ENCODE data around the gene RRP7A.

DNA sequence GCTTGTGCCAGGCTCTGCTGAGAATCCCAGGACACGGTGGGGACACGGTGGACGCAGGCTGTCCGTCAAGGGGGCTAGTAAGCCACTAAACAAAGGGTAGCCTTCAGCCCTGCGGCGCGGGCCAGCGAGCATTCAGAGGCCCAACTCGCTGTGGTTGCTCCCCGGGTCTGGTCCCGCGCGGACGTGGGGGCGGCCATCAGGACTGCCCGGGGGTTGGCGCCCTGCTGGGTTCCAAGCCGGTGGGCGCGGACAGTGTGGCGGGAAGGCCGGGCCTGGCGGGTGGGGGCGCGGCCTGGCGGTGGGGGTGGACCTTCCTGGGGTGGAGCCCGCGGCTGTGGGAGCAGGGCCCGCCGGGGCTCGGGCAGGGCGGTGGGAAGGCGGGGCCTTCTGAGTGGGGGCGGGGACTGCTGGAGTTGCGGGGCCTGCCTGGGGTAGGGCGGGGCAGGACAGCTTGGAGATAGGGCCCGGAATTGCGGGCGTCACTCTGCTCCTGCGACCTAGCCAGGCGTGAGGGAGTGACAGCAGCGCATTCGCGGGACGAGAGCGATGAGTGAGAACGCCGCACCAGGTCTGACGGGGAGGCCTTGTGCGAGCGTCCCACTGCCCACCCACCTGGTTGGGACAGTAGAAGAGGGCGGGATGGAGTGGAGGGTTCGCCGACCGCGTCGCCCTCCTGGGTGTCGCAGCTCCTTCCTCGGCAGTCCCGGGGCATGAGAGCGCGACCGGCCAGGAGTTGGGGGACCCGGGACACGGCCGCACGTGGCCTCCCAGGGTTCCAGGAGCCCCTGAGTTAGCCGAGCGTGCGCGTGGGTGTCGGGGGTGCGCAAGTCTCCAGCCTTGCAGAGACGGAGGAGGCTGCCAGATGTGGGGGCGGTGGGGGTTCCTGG is 34.1 kb upstream of the RRP7A start, which contains the start of gene SERHL2:
- TF ChIP-seq, protein P1, sequence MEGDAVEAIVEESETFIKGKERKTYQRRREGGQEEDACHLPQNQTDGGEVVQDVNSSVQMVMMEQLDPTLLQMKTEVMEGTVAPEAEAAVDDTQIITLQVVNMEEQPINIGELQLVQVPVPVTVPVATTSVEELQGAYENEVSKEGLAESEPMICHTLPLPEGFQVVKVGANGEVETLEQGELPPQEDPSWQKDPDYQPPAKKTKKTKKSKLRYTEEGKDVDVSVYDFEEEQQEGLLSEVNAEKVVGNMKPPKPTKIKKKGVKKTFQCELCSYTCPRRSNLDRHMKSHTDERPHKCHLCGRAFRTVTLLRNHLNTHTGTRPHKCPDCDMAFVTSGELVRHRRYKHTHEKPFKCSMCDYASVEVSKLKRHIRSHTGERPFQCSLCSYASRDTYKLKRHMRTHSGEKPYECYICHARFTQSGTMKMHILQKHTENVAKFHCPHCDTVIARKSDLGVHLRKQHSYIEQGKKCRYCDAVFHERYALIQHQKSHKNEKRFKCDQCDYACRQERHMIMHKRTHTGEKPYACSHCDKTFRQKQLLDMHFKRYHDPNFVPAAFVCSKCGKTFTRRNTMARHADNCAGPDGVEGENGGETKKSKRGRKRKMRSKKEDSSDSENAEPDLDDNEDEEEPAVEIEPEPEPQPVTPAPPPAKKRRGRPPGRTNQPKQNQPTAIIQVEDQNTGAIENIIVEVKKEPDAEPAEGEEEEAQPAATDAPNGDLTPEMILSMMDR (IDR thresholded peaks at IDR 0.05 in 2 of 3, conservative IDR thresholded peaks at IDR 0.05 in 1 of 3; ENCODE audit: borderline replicate concordance in 1 of 3, insufficient read depth in 1 of 3, low read depth in 2 of 3, low read length in 2 of 3) = no peak
- no peak for TF ChIP-seq POLR2AphosphoS5 (IDR thresholded peaks at IDR 0.05; ENCODE audit: low read depth, low read length)
- no peak for TF ChIP-seq SRF (IDR thresholded peaks at IDR 0.05; ENCODE audit: low read depth)
- no peak for TF ChIP-seq YY1 (IDR thresholded peaks at IDR 0.05; ENCODE audit: extremely low read depth, insufficient replicate concordance, low read depth, low read length)
- TF ChIP-seq JUND (IDR thresholded peaks at IDR 0.05) = no peak
- no peak for TF ChIP-seq EZH2phosphoT487 (IDR thresholded peaks at IDR 0.05; ENCODE audit: borderline replicate concordance)
- TF ChIP-seq, protein P2, sequence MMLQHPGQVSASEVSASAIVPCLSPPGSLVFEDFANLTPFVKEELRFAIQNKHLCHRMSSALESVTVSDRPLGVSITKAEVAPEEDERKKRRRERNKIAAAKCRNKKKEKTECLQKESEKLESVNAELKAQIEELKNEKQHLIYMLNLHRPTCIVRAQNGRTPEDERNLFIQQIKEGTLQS (IDR thresholded peaks at IDR 0.05) = no peak
- TF ChIP-seq EZH2 (IDR thresholded peaks at IDR 0.05) = no peak
- TF ChIP-seq POLR2A (IDR thresholded peaks at IDR 0.05; ENCODE audit: borderline replicate concordance, extremely low read depth, insufficient read depth, insufficient read length) = no peak
- no peak for TF ChIP-seq ZFX (IDR thresholded peaks at IDR 0.05)
- no peak for TF ChIP-seq SIN3A (IDR thresholded peaks at IDR 0.05; ENCODE audit: low read depth)

Measured in HCT116 (cell line).